Psoas muscle (tissue), 8 donors: Measurements from ENCODE around the gene ARL6IP6. TPM values are rescaled to one million over a fixed set of nuclear protein-coding genes. Genes with fewer than 3 reads are reported as not detected.
"Not testable (repeated sequence)": the region's sequence is repeated elsewhere in the genome, so short reads cannot be mapped to it uniquely, and the experiment has no call there.

Experiments
- ATAC-seq, 4 donors: fragments of 200-7000 bp; cut with Tn5 transposase; one replicate each; pipeline ENCODE4 v1.9.1; 2020; ENCODE audit warnings: moderate library complexity in 3 of 4, mild to moderate bottlenecking in 2 of 4
- DNase-seq, 2 donors: peaks; one replicate each; pipeline ENCODE4 v3.0.0-alpha.2; 2020
- H3K27ac ChIP-seq: fragments of 200-600 bp; one replicate; pipeline ENCODE4 v1.8.0; 2022
- H3K27me3 ChIP-seq, 3 donors: fragments of 200-600 bp in 1 of 3; one replicate each; pipeline versions ENCODE4 v1.6.1 to v1.8.0; 2013 to 2022; ENCODE audit warnings: low read length in 2 of 3, mild to moderate bottlenecking in 2 of 3, moderate library complexity in 1 of 3; ENCODE audit not compliant: insufficient read depth in 3 of 3
- H3K36me3 ChIP-seq, 2 donors: fragments of 200-600 bp in 1 of 2; one replicate each; pipeline versions ENCODE4 v1.6.1 to v1.8.0; 2013 to 2022; ENCODE audit warnings: low read depth in 1 of 2, mild to moderate bottlenecking in 1 of 2, moderate library complexity in 1 of 2; ENCODE audit not compliant: insufficient read depth in 1 of 2
- H3K4me1 ChIP-seq: fragments of 200-600 bp; one replicate; pipeline ENCODE4 v1.8.0; 2022
- H3K4me3 ChIP-seq: fragments of 200-600 bp; one replicate; pipeline ENCODE4 v1.8.0; 2022; ENCODE audit warnings: mild to moderate bottlenecking
- H3K9me3 ChIP-seq: fragments of 200-600 bp; one replicate; pipeline ENCODE4 v1.8.0; 2022
- WGBS, 3 donors: extraction: QIAGEN DNeasy Blood & Tissue Kit; methylation state at CpG; one replicate each; pipeline versions ENCODE4 v1.1.6 to v1.1.7; 2013; 5-methylcytosine and 5-hydroxymethylcytosine counted together
- intact Hi-C, 2 donors: fragments of 100-400 bp; cut with DNase I; formaldehyde crosslinking; loops; one replicate each; pipeline versions ENCODE4 v1.11.0 to v1.14.2; 2022
- polyA plus RNA-seq, 3 donors: library from polyadenylated mRNA; stranded (reverse); fragments of 200-250 nt; gene quantifications; one replicate each; pipeline ENCODE4 v1.2.3, GENCODE V29; 2013
- total RNA-seq, 4 donors: library from RNA; stranded (reverse); fragmentation: NEBNext Ultra II Directional in 2 of 4; extraction: Animal tissue kit (Norgen Biotek cat#: 25700) in 2 of 4; gene quantifications; one replicate each; pipeline versions ENCODE4 v1.2.1 to v1.2.4, GENCODE V29; 2021 to 2023
- TF ChIP-seq, protein P1 (sequence below): fragments of 200-600 bp; IDR thresholded peaks from one replicate; pipeline ENCODE4 v1.8.0; 2022; ENCODE audit warnings: antibody characterized with exemption
- donor health status: healthy with polysubstance abuse.
- donor health status: DM: no; HTN: no; CAD: no; lungs with moderate emphysema.
- donor health status: Bipolar disorder and iron deficiency.
- donor health status: healthy.
- donor health status: DM: yes; HTN: yes; CAD: no.
- donor health status: DM: no; HTN: no; CAD: no.
- donor health status: DM: no; HTN: no; CAD: no.
- donor health status: DM: yes; HTN: yes; CAD: no.

ARL6IP6 gene
- total and polyA plus RNA-seq, 7 donors, result 3.0 to 7.8 (median 5.2) TPM

DNA sequence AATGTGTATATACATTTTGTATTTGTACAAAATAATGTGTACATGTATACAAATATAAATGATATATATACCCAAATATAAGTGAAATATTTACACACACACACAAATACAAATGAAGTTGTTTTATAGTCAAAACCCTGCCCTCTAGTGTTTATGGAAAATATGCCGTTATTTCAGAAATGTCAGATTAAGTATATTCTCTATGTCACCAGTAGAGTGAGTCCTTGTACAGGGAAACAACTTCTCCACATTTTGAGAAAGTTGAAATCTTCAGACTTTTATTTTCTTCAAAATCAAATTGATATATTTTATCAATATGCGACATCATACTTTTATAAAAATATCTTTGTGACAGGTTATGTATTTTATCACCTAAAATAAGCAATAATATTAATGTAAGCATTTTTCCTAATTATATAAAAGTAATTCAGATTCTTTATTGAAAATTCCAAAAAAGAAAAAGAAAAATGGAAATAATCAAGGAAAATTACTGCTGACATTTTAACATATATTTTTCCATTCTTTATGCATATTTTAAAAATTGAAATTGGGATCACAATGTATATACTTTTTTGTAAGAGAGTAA lies 22.4 kb downstream of the ARL6IP6 start:
- Histone ChIP-seq H3K4me3 (no peak overlapping the region), H3K36me3 (peaks cover 3 to 19% of the 10 kb centered on the region in 2 donors), H3K27me3 (no peaks in the 10 kb centered on the region), H3K27ac (no peak overlapping the region), H3K9me3 (no peaks in the 10 kb centered on the region), H3K4me1 (no peaks in the 10 kb centered on the region)
- 53 to 59% (median 54%) methylated on average over 2 of the region's 2 CpGs for WGBS, 3 donors
- DNase-seq (no peak), ATAC-seq (peak in 1 of 4 donors; percentile 49)
- TF ChIP-seq, protein P1, sequence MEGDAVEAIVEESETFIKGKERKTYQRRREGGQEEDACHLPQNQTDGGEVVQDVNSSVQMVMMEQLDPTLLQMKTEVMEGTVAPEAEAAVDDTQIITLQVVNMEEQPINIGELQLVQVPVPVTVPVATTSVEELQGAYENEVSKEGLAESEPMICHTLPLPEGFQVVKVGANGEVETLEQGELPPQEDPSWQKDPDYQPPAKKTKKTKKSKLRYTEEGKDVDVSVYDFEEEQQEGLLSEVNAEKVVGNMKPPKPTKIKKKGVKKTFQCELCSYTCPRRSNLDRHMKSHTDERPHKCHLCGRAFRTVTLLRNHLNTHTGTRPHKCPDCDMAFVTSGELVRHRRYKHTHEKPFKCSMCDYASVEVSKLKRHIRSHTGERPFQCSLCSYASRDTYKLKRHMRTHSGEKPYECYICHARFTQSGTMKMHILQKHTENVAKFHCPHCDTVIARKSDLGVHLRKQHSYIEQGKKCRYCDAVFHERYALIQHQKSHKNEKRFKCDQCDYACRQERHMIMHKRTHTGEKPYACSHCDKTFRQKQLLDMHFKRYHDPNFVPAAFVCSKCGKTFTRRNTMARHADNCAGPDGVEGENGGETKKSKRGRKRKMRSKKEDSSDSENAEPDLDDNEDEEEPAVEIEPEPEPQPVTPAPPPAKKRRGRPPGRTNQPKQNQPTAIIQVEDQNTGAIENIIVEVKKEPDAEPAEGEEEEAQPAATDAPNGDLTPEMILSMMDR, result peak; percentile 59
- intact Hi-C loops, result no loop called here

DNA sequence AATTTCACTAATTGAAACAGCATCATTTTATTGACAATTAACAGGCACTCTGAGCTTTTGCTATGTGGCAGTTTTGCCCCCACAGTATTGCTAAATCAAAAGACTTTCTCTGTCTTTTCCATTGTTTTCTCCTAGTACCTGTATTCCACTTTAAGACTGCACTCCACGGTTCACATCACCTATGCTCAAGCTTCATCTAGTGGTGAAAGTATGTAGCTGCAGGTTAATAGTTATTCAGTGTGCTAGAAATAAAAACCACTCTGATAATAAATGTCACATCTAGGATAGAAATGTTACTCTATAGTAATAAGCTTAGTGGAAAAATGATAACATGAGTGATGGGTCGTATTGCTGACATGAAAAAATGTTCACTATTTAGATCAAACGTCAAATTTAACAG lies 24.6 kb downstream of the ARL6IP6 start:
- Histone ChIP-seq H3K27me3 (no peaks in the 10 kb centered on the region), H3K36me3 (peaks cover 0 to 6% of the 10 kb centered on the region in 2 donors), H3K4me1 (no peaks in the 10 kb centered on the region), H3K27ac (no peak overlapping the region), H3K4me3 (no peak overlapping the region), H3K9me3 (no peaks in the 10 kb centered on the region)
- intact Hi-C loops, result no loop called here
- DNase-seq (no peak), ATAC-seq (peak in 2 of 4 donors; percentile 45 to 46)
- WGBS, 3 donors, result 55 to 69% (median 55%) methylated on average over 3 of the region's 3 CpGs
- TF ChIP-seq, protein P1, result peak; percentile 48

DNA sequence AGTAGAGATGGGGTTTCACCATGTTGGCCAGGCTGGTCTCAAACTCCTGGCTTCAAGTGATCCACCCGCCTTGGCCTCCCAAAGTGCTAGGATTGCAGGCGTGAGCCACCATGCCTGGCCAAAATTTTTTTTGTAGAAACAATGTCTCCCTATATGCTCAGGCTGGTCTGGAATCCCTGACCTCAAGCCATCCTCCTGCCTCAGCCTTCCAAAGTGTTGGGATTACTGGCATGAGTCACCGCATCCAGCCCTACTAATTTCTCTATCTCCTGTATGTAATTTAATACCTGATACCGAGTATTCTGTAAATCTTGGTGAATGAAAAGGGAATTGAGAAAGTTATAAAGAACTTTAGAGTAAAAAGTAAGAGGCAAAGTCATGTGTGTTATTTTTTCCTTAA lies 29.3 kb downstream of the ARL6IP6 start:
- H3K4me1 ChIP-seq, H3K9me3 ChIP-seq, H3K27me3 ChIP-seq, ATAC-seq, intact Hi-C loops, DNase-seq, H3K27ac ChIP-seq, H3K4me3 ChIP-seq: not testable (repeated sequence)
- WGBS, 3 donors, result 74 to 87% (median 83%) methylated on average over 4 of the region's 4 CpGs
- peaks cover 0 to 11% of the 10 kb centered on the region in 2 donors for H3K36me3 ChIP-seq

DNA sequence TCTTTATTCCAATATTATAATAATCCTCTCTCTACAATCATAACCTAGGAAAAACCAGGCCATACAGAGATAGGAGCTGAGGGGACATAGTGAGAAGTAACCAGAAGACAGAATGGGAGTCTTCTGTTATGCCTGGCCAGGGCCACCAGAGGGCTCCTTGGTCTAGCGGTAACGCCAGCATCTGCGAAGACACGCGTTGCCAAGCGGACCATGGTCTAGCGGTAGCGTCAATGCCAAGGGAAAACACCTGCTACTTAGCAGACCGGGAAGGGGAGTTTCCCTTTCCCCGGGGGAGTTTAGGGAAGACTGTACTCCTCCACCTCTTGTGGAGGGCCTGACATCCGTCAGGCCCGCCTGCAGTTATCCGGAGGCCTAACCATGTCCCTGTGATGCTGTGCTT lies 36.6 kb downstream of the ARL6IP6 start:
- no peaks in the 10 kb centered on the region for H3K27me3 ChIP-seq
- DNase-seq, result no peak
- TF ChIP-seq, protein P1, result no peak
- H3K4me3 ChIP-seq, result no peak overlapping the region
- intact Hi-C loops, result no loop called here
- ATAC-seq, result no peak
- H3K36me3 ChIP-seq, result peaks cover 0 to 31% of the 10 kb centered on the region in 2 donors
- H3K4me1 ChIP-seq, result no peaks in the 10 kb centered on the region
- no peaks in the 10 kb centered on the region for H3K9me3 ChIP-seq
- 84 to 87% (median 85%) methylated on average over 13 of the region's 13 CpGs for WGBS, 3 donors
- H3K27ac ChIP-seq, result no peak overlapping the region

DNA sequence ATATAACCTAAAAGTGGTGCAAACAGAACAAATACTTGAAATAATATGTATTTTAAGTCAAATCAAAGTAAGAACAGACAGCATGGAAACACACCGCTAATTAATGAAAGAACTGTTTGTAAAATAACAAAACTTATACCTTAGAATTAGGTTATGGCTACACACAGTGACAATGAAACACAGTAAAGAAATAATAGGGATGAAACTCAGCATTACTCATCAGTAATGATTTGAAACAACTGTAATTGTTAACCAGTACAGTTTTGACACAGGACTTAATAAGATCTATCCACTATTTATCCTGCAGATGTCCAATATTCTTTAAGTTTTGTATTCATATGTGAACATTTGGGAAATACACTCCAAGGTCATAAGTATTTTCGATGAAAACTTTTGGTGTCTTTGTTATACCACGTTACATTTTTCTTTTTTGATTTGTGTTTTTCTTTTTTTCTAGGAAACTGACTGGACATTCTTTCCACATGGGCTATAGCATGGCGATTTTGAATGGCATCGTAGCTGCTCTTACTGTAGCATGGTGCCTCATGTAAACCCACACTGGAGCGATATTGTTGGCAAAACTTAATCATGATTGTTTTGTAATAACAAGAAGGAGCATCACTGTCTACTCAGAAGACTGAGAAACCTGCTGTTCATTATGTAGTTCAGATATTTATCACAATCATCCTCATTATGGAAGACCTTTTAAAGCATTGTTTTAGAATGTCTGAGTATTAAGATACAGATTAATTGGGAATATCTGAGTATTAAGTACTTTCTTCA lies 41.1 kb downstream of the ARL6IP6 start:
- Histone ChIP-seq H3K9me3 (no peaks in the 10 kb centered on the region), H3K36me3 (peaks cover 0 to 45% of the 10 kb centered on the region in 2 donors), H3K27ac (no peak overlapping the region), H3K27me3 (no peaks in the 10 kb centered on the region), H3K4me1 (no peaks in the 10 kb centered on the region), H3K4me3 (no peak overlapping the region)
- WGBS, 3 donors, result 93 to 97% (median 96%) methylated on average over 6 of the region's 6 CpGs
- TF ChIP-seq, protein P1, result no peak
- ATAC-seq (no peak), DNase-seq (no peak)
- intact Hi-C loops, result no loop called here
